Activated gamma-delta T cell (primary cell): ENCODE measurements around the gene HOXD9.

Experiments used
- DNase-seq: peaks from one replicate; lab custom pipeline; 2025; lab: John Stamatoyannopoulos, UW

Gene HOXD9

DNA sequence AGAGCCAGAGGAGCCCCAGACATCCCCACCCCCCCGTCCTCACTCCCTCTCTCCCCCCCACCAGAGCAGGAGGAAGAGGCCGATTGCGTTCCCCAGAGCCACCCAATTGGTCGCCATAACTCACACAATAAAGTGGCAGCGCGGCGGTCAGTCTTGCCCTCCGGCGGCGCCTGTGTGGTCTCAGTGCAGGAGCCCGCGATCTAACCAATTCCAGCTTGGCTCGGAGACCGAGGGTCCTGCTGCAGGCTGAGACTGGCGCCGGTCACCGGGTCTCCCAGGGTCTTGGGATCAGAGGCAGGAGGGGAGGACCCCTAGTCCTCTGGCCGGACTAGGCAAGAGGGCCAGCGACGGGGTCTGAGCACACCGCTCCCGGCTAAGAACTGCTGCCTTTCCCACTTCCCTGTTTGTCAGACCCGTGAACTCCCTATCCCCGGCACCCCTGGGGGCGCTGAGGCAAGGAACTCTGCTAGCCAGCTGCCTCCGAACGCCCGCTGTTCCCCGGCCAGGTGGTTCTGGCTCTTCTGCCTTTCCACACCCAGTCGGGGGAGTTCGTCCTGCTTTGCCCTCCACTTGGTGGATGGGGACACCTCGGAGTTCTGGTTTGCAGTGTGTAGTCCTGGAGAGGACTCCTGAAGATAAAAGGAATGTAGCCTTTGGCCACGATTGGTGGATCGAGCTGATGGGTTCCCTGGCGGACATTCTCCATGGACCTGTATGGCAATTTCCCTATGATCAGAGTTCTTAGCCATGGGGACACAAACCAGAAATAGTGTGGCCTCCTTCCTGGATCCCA lies 24.0 kb upstream of the HOXD9 start:
- DNase-seq: no peak

DNA sequence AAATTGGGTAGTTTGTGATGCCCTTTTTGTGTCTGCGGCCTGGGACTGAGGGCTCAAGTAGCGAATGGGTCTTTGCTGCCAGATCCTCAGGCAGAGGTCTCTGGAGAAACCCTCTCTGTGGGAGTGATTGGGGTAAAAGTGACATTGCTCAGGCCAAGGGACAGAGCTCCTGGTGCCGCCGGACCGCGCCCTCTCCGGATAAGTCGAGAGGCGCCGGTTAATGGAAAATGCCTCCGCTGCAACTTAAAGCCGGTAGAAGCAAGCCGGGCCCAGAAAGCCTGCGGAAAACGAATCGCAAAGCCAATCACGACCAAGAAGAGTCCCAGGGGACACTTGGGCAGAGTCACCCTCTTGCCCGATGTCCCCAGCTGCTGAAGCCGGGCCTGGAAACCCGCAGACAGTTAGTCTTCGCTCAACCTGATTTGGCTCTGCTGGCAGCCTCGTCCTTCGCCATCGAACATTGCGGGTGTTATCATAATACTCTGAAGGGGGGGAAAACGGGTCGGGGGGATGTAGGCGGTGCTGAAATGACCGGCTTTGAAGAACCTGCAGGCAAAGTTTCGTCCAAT lies 23.3 kb upstream of the HOXD9 start:
- DNase-seq: no peak

DNA sequence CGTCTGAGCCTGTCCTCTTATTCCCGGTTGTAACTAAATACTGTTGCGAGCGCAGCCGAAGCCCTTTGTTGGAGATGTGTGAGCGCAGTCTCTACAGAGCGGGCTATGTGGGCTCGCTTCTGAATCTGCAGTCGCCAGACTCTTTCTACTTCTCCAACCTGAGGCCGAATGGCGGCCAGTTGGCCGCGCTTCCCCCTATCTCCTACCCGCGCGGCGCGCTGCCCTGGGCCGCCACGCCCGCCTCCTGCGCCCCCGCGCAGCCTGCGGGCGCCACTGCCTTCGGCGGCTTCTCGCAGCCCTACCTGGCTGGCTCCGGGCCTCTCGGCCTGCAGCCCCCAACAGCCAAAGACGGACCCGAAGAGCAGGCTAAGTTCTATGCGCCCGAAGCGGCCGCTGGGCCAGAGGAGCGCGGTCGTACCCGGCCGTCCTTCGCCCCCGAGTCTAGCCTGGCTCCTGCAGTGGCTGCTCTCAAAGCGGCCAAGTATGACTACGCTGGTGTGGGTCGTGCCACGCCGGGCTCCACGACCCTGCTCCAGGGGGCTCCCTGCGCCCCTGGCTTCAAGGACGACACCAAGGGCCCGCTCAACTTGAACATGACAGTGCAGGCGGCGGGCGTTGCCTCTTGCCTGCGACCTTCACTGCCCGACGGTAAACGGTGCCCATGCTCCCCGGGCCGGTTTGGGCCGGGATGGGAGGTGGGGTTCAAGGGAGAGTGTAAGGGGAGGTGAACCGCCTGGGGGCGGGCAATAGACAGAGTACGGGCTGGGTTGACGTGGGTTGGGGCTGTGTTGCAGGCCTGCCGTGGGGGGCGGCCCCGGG lies 22.6 kb upstream of the HOXD9 start, which contains the start of gene HOXD12:
HOXD12 (plus strand) TSS at position 68 of the 819 bp plus-strand sequence; CDS start at position 75, 7 bp downstream.
- no peak for DNase-seq

DNA sequence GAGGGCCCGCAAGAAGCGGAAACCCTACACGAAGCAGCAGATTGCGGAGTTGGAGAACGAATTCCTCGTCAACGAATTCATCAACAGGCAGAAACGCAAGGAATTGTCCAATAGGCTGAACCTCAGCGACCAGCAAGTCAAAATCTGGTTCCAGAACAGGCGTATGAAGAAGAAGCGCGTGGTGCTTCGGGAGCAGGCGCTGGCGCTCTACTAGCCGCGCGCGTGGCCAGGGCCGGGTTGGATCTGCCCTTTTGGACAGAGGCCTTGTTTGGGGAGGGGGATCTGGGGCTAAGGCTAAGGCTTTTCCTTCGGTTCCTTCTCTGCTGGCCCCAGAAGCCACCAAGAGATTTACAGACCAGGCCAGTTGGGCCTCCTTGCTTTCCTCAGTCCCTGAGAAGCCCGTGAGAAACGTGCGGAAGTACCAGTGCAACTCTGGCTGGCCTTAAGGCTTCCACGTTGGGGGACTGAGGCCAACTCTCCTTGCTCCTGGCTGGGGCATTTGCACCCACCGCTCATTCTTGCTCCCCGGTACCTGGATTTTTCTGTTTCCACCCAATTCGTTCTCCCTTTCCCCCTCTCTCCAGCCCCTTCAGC lies 21.9 kb upstream of the HOXD9 start:
- no peak for DNase-seq

DNA sequence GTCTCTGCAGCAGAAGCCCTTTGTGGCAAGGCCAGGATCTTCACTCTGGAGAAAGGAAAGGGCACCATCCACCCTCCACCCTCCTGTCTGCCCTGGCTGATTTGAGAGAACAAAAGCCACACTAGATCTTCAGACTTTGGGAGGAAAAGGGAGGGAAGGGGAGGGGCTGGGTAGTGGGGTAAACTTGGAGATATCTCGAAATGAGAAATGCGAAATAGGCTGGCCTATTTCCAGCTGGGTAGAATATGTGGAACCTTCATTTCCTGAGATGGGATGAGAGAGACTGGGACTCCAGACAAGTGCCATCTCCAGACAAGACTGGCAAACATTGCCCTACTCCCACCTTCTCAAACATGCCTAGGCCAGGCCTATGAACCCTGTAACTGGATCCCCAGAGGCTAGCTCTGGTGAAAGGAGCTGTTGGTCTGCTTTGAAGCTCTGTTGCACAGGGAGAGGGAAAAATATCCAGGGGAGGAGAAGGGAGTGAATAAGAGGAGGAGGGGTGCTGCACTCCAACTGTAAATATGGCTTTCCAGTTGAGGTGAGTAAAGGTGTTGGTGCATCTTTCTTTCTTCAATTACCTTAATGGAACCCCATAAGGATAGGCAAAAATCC lies 21.2 kb upstream of the HOXD9 start:
- DNase-seq: no peak

DNA sequence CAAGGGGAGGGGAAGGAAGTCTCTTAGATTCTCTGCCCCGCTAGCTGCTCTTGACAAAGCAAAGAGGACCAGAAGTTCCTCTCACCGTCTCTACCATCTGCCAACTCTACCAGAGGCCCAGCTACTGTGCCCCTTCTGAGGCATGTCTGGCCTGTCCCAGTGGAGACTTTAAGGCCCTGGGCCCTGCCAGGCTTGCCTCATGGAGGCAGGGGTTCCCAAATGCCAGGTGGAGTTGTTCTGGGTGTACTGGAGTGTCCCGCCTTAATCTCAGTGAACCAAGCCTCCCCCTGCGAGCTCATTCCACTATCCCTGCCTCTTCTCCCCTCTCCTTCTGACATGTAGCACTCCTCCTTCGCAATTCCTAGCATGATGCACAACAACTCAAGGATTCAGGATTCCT lies 20.7 kb upstream of the HOXD9 start:
- no peak for DNase-seq

DNA sequence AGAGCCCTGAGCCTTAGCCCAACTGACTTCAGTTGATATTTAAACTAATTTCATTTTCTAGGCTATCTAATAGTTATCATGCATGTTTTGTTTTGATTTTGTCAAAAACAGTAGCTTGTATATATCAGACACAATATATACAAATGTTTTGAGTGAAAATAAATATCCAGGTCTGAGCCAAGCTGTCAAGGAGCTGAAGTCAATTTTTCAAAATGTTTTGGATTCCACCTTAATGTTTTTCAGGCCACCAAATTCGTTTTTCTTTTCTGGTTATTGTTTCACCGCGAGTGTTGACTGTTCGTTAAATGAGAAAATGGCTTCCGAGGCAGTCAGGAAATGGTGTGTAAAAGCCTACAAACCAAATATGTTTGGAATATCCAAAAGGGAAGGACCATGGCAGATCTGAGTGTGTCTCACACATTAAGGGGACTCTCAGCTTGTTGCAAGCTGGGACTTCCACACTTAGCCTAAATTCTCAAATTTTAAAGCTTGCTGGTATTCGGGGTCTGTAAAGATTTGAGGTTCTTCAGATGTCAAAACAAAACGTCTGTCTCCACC lies 20.1 kb upstream of the HOXD9 start:
- DNase-seq: no peak

DNA sequence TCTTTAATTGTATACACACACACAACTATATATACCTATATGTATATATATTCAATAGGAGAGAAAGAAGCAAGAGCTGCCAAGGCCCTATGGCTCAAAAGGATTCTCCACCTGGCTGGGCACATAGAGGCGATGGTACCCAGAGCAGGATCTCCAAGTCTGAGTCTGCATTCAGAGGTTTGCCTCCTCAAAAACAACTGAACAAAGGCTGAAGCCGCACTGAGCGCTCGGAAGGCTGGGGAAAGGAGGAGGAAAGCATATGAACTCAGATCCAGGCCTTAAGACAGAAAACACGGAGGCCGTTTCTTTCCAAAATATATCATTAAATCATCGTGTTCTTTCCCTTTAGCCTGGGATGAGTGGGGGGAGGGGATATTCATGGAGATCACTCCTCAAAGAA lies 19.3 kb upstream of the HOXD9 start:
- DNase-seq: no peak

DNA sequence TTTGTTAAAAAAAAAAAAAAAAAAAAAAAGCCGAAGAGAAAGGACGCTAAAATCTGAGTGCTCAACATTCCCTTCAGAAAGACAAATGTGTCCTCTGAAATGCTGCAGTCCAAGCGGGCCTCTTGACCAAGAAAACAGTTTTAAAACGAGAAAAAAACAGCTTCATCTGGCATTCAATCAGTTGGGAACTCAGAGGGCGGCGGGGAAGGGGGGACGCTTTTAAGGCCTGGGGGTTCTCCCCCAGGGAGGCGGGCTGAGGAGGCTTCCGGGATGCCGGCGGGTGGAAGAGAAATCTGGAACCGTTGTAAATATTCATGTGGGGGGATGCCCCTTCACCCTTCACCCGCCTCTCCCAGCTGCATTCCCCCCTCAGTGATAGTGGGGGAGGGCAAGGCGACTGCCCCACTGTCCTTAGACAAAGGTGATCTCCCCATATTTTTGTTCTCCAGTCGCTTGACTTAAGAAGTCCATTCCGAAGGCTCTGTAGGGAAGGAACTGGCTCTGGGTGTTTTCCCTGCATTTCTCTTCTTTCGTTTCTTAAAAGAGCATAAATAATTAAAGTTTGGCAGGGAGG lies 18.7 kb upstream of the HOXD9 start:
- DNase-seq: no peak

DNA sequence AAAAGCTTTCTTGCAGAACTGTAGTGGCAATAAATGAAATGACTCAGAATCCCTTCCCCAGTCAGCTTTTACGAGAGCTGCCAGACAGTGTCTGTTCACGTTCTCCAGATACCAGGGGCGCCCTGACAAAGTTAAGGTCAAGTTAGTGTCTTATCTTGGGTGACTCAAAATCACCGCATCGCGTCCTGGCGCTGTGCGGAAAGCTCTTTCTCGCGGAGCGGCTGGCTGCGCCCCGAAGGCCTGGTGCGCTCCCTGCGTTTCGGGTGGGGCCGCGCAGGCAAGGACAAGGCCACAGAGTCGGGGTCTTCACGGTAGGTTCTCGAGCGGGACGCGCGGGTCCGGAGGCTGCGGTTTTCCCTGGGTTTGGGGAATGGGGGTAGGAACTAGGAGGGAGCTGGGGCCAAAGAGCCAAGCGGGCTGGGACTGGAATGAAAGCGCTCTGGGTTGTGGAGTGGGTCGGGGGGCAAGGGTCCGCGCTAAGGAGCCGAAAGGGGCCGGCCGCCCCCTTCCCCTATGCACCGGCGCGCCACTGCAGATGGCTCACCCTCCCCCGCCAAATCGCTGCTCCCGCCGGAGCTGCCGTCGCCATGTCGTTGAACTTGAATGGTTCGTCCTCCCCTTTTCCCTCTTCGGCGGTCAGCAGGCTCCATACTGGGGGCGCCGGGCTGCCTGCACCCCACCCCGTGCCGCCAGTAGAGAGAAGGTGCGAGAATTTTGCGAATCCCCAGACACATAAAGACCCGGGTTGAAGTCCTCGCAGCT lies 18.0 kb upstream of the HOXD9 start:
- no peak for DNase-seq

DNA sequence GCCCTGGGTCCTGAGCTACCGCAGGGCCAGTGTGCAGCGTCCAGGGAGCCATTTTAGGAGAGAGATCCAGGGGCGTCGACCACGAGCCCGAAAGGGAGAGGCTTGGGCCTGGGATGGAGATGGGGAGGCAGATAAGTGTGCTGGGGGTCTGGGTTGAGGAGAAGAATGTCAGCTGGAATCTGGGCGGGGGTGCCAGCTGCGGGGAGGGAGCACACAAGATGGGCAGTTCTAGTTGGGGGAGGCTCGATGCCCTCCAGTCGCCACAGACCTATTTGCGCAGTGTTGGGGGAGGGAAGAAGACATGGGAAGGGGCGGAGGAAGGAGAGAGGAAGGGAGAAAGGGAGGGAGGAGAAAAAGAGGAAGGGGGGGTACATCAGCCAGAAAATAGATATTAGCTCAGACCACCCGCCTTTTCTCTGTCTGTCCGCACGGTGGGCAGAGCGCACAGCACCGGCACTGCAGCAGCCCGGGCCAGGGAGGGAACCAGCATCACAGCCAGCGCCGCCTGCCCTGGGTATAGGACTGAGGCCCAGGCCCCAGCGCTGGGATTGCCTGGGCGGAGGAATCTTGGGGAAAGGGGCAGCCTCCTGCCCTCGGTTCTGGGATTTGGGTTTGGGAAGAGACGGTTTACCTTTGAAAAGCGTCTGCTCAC lies 17.3 kb upstream of the HOXD9 start:
- no peak for DNase-seq

DNA sequence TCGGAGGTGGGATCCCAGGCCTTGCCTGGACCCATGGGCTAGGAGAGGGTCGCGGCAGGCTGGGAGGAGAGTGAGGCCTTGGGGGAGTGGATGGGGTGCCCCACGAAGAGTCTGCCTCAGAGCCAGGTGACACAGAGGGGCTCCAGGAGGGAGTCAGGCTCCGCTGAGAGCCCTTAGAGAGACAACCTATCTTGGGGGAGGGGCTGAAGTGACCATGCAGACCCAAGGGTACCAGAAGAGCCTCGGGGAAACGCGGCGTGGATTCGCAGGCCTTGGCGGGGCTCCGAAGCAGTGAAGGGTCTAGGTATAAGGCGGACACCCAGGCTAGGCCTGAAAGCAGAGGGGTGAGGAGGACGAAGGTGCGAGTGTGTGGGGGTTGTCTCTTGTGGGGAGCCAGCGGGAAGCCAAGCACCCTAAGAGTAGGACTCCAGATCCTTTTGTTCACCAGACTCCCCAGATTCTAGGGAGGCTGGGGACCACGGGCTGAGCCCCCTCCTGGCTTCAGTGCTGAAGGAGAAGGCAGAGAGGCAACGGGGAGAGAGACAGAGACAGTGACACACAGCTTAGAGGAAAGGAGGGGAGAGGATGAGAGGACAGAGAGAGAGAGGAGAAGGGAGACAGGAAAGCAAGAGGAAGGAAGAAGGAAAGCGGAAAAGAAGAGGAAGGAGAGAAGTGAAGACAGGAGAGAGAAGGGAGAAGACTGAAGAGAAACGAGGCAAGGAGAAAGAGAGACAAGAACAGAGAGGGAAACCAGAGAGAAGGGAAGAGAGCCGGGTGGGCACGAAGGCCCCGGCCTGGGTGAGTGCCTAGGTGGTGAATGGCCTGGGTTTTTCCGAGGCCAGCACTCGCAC lies 16.6 kb upstream of the HOXD9 start:
- DNase-seq: no peak

DNA sequence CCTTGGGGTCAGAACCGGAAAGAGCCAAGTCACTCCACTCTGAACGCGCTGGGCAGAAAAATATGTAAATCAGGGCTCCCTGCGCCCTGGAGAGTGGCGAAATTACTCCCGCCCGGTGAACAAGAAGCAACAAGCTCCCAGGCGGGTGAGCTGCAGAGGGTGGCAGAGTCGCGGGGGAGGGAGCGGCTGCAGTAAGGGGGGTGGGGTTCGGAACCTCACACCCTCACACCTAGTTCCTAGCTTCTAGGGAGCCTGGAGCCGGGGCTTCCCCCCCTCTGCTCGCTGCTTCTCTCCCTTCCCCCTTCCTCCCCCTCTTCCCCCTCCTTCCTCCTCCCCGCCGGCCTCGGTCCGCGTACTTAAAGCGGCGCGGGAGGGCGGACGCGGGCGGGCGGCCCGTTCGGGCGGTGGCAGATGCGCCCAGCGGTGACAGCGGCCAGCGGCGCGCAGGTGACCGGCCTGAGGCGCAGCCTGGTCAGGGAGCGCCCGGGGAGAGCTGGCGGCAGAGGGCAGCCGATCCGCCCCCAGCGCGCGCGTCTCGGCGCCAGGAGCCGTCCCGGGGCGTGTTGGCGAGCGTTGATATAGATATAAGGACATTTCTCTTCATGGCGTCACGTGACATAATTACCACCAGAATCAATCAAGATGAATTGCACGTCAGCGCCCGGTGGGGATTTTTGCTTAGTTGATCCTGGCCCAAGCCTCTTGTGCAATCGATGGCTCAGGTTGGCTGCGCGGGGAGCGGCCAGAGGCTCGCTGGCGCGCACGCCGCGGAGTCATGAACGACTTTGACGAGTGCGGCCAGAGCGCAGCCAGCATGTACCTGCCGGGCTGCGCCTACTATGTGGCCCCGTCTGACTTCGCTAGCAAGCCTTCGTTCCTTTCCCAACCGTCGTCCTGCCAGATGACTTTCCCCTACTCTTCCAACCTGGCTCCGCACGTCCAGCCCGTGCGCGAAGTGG lies 15.7 kb upstream of the HOXD9 start, which contains the start of gene HOXD11:
HOXD11 (plus strand) TSS at position 700 of the 959 bp plus-strand sequence; CDS start at position 776, 76 bp downstream.
- DNase-seq: no peak

DNA sequence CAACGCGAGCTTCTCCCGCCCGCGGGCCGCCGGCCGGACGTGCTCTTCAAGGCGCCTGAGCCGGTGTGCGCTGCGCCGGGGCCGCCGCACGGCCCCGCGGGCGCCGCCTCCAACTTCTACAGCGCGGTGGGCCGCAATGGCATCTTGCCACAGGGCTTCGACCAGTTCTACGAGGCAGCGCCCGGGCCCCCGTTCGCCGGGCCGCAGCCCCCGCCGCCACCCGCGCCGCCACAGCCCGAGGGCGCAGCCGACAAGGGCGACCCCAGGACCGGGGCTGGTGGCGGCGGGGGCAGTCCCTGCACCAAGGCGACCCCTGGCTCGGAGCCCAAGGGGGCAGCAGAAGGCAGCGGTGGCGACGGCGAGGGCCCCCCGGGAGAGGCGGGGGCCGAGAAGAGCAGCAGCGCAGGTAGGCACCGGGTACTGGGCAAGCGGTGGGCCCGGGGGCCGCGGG lies 14.8 kb upstream of the HOXD9 start:
- no peak for DNase-seq

DNA sequence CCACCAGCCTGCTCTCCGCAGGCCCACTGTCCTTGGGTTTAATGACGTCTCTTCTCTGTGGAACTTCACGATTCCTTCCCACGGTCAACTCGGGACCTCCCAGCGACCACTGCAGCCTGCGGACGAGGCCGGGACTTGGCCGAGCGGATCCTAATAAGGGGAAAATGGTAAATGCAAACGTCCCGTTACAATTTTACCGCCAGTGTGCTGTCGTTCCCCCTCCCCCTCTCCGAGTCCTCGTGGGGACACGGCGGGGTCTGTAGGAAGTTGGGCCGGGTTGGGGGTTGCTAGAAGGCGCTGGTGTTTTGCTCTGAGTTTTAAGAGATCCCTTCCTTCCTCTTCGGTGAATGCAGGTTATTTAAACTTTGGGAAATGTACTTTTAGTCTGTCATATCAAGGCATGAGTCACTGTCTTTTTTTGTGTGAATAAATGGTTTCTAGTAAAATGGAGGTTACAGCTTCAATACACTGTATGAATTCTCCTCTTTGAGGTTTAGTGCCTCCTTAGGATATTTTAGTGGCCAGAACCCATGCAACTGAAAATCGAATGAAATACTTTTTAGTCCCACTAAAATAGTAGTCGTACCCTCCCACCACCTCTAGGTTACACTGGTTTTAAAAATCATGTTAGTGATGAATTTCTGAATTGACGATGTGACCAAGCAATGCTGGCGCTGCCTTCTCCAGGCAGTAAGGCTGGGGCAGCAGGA lies 13.2 kb upstream of the HOXD9 start:
- DNase-seq: no peak

DNA sequence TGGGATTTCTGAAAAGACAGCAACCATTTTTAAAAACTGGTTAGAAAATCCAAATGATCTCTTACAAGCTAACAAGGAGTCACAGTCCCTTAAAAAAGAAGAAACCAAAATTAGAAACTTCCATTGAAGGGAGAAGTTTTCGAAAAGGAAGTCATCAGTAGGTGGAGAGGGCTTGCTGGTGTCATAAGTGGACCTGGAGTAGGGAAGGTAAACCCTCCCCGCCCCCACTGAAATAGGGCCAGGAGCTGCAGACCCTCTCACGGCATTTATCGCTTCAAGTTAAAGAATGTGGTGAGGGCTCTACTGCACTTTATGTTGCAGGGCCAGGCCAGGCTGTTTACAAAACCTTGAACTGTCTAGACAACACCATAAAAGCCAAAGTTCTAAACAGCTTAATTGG lies 12.6 kb upstream of the HOXD9 start:
- no peak for DNase-seq
